ENCODE results near the gene NWD2. TPM values are rescaled to one million over a fixed set of nuclear protein-coding genes. Genes with fewer than 3 reads are reported as not detected.

NWD2 gene
- polyA plus RNA-seq, 2 of the 4 experiments (the other 2 are of a cell fraction): not detected

GRCh38 chr4:37322122-37322521 is 77.6 kb downstream of the NWD2 start (continued):
- TF ChIP-seq, protein P1, sequence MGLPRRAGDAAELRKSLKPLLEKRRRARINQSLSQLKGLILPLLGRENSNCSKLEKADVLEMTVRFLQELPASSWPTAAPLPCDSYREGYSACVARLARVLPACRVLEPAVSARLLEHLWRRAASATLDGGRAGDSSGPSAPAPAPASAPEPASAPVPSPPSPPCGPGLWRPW (IDR thresholded peaks at IDR 0.05): no peak
- TF ChIP-seq, protein P2, sequence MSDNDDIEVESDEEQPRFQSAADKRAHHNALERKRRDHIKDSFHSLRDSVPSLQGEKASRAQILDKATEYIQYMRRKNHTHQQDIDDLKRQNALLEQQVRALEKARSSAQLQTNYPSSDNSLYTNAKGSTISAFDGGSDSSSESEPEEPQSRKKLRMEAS (IDR thresholded peaks at IDR 0.05): no peak
- no peak for TF ChIP-seq CBX8 (IDR thresholded peaks at IDR 0.05)

DNA sequence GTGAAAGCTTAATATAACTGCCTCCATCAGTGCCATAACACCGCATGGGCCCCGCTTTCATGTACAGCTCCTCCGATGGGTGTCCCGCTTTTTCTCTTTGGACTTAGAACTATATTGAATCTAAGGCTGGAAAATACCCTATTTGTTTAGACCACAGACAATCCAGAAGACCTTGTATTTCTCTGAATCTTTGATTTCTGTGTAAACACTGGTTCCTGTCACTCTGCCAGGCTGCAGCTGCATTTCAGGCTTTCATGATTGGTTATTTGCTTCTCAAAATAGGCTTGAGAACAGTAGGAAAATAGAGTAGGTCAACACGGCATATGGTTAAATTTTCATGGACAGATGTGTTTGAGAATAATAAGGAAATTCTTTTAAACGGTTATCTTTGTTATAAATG is 80.0 kb downstream of the NWD2 start:
- Histone ChIP-seq H3K27ac (no peak overlapping the region), H3K9me3 (no peaks in the 10 kb centered on the region), H3K4me1 (no peaks in the 10 kb centered on the region), H3K4me2 (no peak overlapping the region), H3K4me3 (no peak overlapping the region)
- DNase-seq (ENCODE audit: low read depth in 1 of 2, low spot score in 1 of 2) (no peak), FAIRE-seq (no peak), ATAC-seq (no peak)
- CTCF ChIA-PET: no interaction called here
- 18% methylated on average over 6 of the region's 6 CpGs for WGBS (ENCODE audit: missing lambda C conversion rate)
- TF ChIP-seq GATA3 (IDR thresholded peaks at IDR 0.05; ENCODE audit: borderline replicate concordance) (no peak), NR3C1 (IDR thresholded peaks at IDR 0.05) (no peak), BHLHE40 (IDR thresholded peaks at IDR 0.05; ENCODE audit: low read depth, low read length) (no peak), ZFP36 (IDR thresholded peaks at IDR 0.05; ENCODE audit: borderline replicate concordance, partially characterized antibody) (no peak), FOSB (CRISPR knock-in tag; IDR thresholded peaks at IDR 0.05) (no peak), ELK1 (IDR thresholded peaks at IDR 0.05; ENCODE audit: low read depth, low read length) (no peak), CEBPB (IDR thresholded peaks at IDR 0.05) (no peak), HOXB13 (CRISPR knock-in tag; IDR thresholded peaks at IDR 0.05; ENCODE audit: low read depth) (no peak), CHD4 (IDR thresholded peaks at IDR 0.05; ENCODE audit: borderline replicate concordance) (no peak), JUN (IDR thresholded peaks at IDR 0.05) (no peak), ZSCAN20 (CRISPR knock-in tag; IDR thresholded peaks at IDR 0.05) (no peak), TFCP2L1 (CRISPR knock-in tag; IDR thresholded peaks at IDR 0.05) (no peak)
- TF ChIP-seq, protein P1 (IDR thresholded peaks at IDR 0.05): no peak
- TF ChIP-seq, protein P2 (IDR thresholded peaks at IDR 0.05): no peak
- TF ChIP-seq, protein P3, sequence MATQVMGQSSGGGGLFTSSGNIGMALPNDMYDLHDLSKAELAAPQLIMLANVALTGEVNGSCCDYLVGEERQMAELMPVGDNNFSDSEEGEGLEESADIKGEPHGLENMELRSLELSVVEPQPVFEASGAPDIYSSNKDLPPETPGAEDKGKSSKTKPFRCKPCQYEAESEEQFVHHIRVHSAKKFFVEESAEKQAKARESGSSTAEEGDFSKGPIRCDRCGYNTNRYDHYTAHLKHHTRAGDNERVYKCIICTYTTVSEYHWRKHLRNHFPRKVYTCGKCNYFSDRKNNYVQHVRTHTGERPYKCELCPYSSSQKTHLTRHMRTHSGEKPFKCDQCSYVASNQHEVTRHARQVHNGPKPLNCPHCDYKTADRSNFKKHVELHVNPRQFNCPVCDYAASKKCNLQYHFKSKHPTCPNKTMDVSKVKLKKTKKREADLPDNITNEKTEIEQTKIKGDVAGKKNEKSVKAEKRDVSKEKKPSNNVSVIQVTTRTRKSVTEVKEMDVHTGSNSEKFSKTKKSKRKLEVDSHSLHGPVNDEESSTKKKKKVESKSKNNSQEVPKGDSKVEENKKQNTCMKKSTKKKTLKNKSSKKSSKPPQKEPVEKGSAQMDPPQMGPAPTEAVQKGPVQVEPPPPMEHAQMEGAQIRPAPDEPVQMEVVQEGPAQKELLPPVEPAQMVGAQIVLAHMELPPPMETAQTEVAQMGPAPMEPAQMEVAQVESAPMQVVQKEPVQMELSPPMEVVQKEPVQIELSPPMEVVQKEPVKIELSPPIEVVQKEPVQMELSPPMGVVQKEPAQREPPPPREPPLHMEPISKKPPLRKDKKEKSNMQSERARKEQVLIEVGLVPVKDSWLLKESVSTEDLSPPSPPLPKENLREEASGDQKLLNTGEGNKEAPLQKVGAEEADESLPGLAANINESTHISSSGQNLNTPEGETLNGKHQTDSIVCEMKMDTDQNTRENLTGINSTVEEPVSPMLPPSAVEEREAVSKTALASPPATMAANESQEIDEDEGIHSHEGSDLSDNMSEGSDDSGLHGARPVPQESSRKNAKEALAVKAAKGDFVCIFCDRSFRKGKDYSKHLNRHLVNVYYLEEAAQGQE (IDR thresholded peaks at IDR 0.05): no peak
- POLR2A ChIA-PET: no interaction called here

DNA sequence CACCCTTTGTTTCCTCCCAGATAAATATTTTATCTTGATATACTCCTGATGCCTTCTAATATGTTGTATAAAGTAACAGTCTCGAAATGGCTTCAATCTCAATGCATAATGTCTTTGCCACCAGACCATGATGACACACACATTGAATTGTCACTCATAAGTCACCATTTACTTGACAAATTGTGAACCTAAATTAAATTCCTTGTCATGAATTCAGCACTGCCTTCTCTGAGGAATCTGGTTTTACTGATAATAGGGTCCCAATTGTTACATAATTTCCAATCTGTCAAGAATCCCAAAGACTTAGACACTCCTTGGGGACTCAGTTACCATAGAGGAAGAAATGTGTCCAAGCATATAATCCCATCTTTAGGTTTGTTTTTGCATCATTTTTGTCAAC is 82.3 kb downstream of the NWD2 start:
- Histone ChIP-seq H3K4me3 (no peak overlapping the region), H3K4me1 (no peaks in the 10 kb centered on the region), H3K9me3 (no peaks in the 10 kb centered on the region), H3K4me2 (no peak overlapping the region), H3K27ac (no peak overlapping the region)
- FAIRE-seq (no peak), ATAC-seq (no peak), DNase-seq (ENCODE audit: low read depth in 1 of 2, low spot score in 1 of 2) (no peak)
- ChIA-PET CTCF (no interaction called here), POLR2A (no interaction called here)
- 0% methylated on average over 1 of the region's 1 CpG for WGBS (ENCODE audit: missing lambda C conversion rate)
- no peak for TF ChIP-seq POLR2AphosphoS2 (conservative IDR thresholded peaks at IDR 0.05; ENCODE audit: low read length)
- no peak for TF ChIP-seq FOXS1 (CRISPR knock-in tag; IDR thresholded peaks at IDR 0.05)
- no peak for TF ChIP-seq RFX5 (IDR thresholded peaks at IDR 0.05)
- TF ChIP-seq CBX8 (IDR thresholded peaks at IDR 0.05): no peak
- TF ChIP-seq MYC (IDR thresholded peaks at IDR 0.05; ENCODE audit: borderline replicate concordance, low read length): no peak
- no peak for TF ChIP-seq CHD2 (IDR thresholded peaks at IDR 0.05; ENCODE audit: low read length, partially characterized antibody)
- no peak for TF ChIP-seq TP53 (CRISPR knock-in tag; IDR thresholded peaks at IDR 0.05)
- TF ChIP-seq JUNB (IDR thresholded peaks at IDR 0.05): no peak
- TF ChIP-seq RAD21 (conservative IDR thresholded peaks at IDR 0.05 in 1 of 2, IDR thresholded peaks at IDR 0.05 in 1 of 2): no peak
- TF ChIP-seq HOXB5 (CRISPR knock-in tag; IDR thresholded peaks at IDR 0.05): no peak
- TF ChIP-seq CHD4 (IDR thresholded peaks at IDR 0.05; ENCODE audit: borderline replicate concordance): no peak
- no peak for TF ChIP-seq ELK1 (IDR thresholded peaks at IDR 0.05; ENCODE audit: low read depth, low read length)
- no peak for TF ChIP-seq KDM5A (IDR thresholded peaks at IDR 0.05)
- TF ChIP-seq, protein P3 (IDR thresholded peaks at IDR 0.05): no peak

Data from A549 (cell line).